BJ (cell line): ENCODE measurements around the gene TOMT. TPM values are rescaled to one million over a fixed set of nuclear protein-coding genes. Genes with fewer than 3 reads are reported as not detected.

ENCODE experiments used
- CTCF ChIA-PET: fragments of 350-600 bp; formaldehyde crosslinking; extraction: SDS; loops from one replicate; lab custom pipeline; 2021; ENCODE audit warnings: antibody characterized with exemption, inconsistent platforms; lab: Yijun Ruan, JAX
- POLR2A ChIA-PET: fragments of 300-600 bp; sonication (Branson Sonifier 250); formaldehyde crosslinking; extraction: SDS; loops from one replicate; lab custom pipeline; 2021; ENCODE audit warnings: antibody characterized with exemption; lab: Charles Lee
- DNase-seq: peaks from one replicate; pipeline ENCODE4 v3.0.0-alpha.2; 2011; ENCODE audit warnings: low read depth
- H3K27me3 ChIP-seq: 2 replicates; pipeline ENCODE4 v1.6.0; 2011; ENCODE audit warnings: low read length; ENCODE audit not compliant: control insufficient read depth, insufficient read depth
- H3K36me3 ChIP-seq: 2 replicates; pipeline ENCODE4 v1.5.1; 2011; ENCODE audit warnings: low read length; ENCODE audit not compliant: control insufficient read depth, insufficient read depth
- H3K4me3 ChIP-seq: 2 replicates; pipeline ENCODE4 v1.5.1; 2011; ENCODE audit warnings: low read depth, mild to moderate bottlenecking, control low read depth, low read length
- polyA plus RNA-seq: library from polyadenylated mRNA; depleted of rRNA; stranded (reverse); fragments of >200 nt; gene quantifications from 2 replicates; pipeline ENCODE4 v1.2.3, GENCODE V29; 2011
- TF ChIP-seq, protein P1 (sequence below): IDR thresholded peaks from 2 replicates; pipeline ENCODE4 v1.5.1; 2011; ENCODE audit warnings: low read depth, mild to moderate bottlenecking, control low read depth, inconsistent platforms, low read length, moderate library complexity; ENCODE audit not compliant: insufficient read depth

Gene TOMT
- polyA plus RNA-seq, 1 experiment = not detected

- peak; percentile 26 for DNase-seq
- TF ChIP-seq, protein P1, sequence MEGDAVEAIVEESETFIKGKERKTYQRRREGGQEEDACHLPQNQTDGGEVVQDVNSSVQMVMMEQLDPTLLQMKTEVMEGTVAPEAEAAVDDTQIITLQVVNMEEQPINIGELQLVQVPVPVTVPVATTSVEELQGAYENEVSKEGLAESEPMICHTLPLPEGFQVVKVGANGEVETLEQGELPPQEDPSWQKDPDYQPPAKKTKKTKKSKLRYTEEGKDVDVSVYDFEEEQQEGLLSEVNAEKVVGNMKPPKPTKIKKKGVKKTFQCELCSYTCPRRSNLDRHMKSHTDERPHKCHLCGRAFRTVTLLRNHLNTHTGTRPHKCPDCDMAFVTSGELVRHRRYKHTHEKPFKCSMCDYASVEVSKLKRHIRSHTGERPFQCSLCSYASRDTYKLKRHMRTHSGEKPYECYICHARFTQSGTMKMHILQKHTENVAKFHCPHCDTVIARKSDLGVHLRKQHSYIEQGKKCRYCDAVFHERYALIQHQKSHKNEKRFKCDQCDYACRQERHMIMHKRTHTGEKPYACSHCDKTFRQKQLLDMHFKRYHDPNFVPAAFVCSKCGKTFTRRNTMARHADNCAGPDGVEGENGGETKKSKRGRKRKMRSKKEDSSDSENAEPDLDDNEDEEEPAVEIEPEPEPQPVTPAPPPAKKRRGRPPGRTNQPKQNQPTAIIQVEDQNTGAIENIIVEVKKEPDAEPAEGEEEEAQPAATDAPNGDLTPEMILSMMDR = no peak
- Histone ChIP-seq H3K4me3 (no peak overlapping the region), H3K36me3 (no peaks in the 10 kb centered on the region), H3K27me3 (no peaks in the 10 kb centered on the region)
- CTCF ChIA-PET = interaction anchor here (0.6 to 2.5 kb wide), 6 partner anchors 15 to 772 kb away, joined by 3 to 14 read pairs (median 4); no protein-coding TSS in a partner anchor
- POLR2A ChIA-PET = no interaction called here
These were observed 33.4 kb upstream of the TOMT start for GRCh38 chr11:72072348-72072747.

DNA sequence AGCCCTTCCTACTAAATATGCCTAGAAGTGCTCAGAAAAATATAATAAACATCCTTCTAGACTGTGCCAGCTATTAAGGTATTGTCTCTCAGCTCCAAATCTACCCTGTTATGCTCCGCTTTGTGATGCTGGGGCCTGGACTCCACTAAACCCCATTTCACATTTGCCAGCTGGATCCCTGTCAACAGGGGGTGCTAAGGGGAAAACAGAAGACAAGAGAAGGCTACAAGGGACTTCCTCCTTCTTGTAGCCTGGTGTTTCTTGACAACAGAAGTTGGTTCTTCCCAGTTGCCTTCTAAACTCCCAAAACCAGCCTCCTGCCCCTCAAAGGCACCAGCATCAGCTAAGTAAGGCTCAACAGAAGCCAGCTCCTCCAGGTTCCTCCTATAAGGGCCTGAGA, 30.6 kb upstream of the TOMT start:
- DNase-seq = no peak
- CTCF ChIA-PET = interaction anchor here (1.0 to 1.9 kb wide), 4 partner anchors 14 to 50 kb away, joined by 3 to 6 read pairs (median 4); no protein-coding TSS in a partner anchor
- Histone ChIP-seq H3K4me3 (no peak overlapping the region), H3K36me3 (no peaks in the 10 kb centered on the region), H3K27me3 (no peaks in the 10 kb centered on the region)
- TF ChIP-seq, protein P1 = peak; percentile 25; the same call in 1 of the 2 replicates
- POLR2A ChIA-PET = no interaction called here

DNA sequence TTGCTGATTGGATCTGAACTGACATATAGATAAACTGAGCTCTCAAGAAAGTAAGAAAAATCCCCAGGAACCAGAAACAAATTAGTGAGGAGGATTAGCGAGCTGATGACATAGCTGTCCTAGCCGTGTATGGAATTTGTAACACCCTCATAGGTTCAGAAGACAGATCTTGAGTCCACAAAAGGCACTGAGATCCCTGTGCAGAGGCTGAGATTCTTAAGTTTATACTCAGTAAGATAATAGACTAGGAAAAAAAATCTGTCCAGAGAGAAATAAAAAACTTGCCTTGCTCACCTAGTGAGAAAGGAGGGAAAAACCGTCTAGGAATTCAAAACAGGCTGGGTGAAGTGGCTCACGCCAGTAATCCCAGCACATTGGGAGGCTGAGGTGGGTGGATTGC, 30.0 kb upstream of the TOMT start:
- Histone ChIP-seq H3K36me3 (no peaks in the 10 kb centered on the region), H3K4me3 (no peak overlapping the region), H3K27me3 (no peaks in the 10 kb centered on the region)
- POLR2A ChIA-PET = interaction anchor here (0.6 kb wide), 1 partner anchor 18 kb away, joined by 4 read pairs; no protein-coding TSS in a partner anchor
- TF ChIP-seq, protein P1 = no peak
- CTCF ChIA-PET = interaction anchor here (1.0 to 1.9 kb wide), 3 partner anchors 15 to 355 kb away, joined by 3 to 6 read pairs (median 3); no protein-coding TSS in a partner anchor
- no peak for DNase-seq

DNA sequence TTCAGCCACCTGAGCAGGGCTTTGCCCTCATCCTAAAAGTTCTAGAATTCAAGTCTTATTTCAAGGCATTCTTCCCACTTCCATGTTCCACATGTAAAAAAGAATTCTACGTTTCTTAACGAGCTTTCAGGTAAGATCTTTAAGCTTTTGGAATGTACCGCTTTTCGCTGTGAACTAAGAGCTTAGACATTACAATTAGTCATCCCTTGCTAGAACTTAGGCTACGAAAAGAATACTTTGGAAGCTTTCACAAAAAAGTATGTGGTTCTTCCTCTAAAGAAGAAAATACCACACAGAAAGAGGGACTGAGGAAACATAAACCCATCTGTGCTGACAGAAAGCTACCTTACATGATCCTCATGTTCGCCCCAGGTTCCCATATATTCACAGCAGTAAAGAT, 27.2 kb upstream of the TOMT start:
- TF ChIP-seq, protein P1 = no peak
- ChIA-PET POLR2A (interaction anchor here (0.6 kb wide), 1 partner anchor 74 kb away, joined by 3 read pairs; no protein-coding TSS in a partner anchor), CTCF (interaction anchor here (1.0 to 4.0 kb wide), 4 partner anchors 12 to 353 kb away, joined by 3 to 12 read pairs (median 8); no protein-coding TSS in a partner anchor)
- no peak for DNase-seq
- Histone ChIP-seq H3K4me3 (no peak overlapping the region), H3K36me3 (no peaks in the 10 kb centered on the region), H3K27me3 (no peaks in the 10 kb centered on the region)

- DNase-seq = no peak
- POLR2A ChIA-PET = no interaction called here
- CTCF ChIA-PET = interaction anchor here (4.0 kb wide), 1 partner anchor 11 kb away, joined by 12 read pairs; no protein-coding TSS in a partner anchor
- H3K27me3 ChIP-seq = no peaks in the 10 kb centered on the region
- H3K4me3 ChIP-seq = peak overlapping the region; percentile 87
- H3K36me3 ChIP-seq = no peaks in the 10 kb centered on the region
- TF ChIP-seq, protein P1 = no peak
These were observed 25.9 kb upstream of the TOMT start for GRCh38 chr11:72079819-72080325.
